ENCODE measurements around the gene GMEB2.
"Not testable (repeated sequence)": the region's sequence is repeated elsewhere in the genome, so short reads cannot be mapped to it uniquely, and the experiment has no call there.

DNA sequence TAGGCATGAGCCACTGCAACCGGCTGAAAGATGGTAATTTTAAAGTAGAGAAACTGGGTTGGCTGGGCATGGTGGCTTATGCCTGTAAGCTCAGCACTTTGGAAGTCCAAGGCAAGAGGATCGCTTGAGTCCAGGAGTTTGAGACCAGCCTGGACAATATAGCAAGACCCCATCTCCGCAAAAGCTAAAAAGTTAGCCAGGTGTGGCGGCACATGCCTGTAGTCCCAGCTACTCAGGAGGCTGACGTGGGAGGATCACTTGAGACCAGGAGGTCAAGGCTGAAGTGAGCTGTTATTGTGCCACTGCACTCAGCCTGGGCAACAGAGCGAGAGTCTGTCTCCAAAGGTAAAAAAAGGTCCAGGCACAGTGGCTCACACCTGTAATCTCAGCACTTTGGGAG, 4.1 kb upstream of the GMEB2 start:
- TF ChIP-seq NRF1 (IDR thresholded peaks at IDR 0.05; ENCODE audit: low read depth, low read length); FOXM1 (IDR thresholded peaks at IDR 0.05; ENCODE audit: low read depth); POLR2AphosphoS5 (IDR thresholded peaks at IDR 0.05; ENCODE audit: low read depth, low read length); RFX5 (IDR thresholded peaks at IDR 0.05; ENCODE audit: low read length); SIN3A (IDR thresholded peaks at IDR 0.05; ENCODE audit: borderline replicate concordance, low read depth, low read length): not testable (repeated sequence)
- TF ChIP-seq, protein P1, sequence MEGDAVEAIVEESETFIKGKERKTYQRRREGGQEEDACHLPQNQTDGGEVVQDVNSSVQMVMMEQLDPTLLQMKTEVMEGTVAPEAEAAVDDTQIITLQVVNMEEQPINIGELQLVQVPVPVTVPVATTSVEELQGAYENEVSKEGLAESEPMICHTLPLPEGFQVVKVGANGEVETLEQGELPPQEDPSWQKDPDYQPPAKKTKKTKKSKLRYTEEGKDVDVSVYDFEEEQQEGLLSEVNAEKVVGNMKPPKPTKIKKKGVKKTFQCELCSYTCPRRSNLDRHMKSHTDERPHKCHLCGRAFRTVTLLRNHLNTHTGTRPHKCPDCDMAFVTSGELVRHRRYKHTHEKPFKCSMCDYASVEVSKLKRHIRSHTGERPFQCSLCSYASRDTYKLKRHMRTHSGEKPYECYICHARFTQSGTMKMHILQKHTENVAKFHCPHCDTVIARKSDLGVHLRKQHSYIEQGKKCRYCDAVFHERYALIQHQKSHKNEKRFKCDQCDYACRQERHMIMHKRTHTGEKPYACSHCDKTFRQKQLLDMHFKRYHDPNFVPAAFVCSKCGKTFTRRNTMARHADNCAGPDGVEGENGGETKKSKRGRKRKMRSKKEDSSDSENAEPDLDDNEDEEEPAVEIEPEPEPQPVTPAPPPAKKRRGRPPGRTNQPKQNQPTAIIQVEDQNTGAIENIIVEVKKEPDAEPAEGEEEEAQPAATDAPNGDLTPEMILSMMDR (IDR thresholded peaks at IDR 0.05) = not testable (repeated sequence)
- TF ChIP-seq, protein P2, sequence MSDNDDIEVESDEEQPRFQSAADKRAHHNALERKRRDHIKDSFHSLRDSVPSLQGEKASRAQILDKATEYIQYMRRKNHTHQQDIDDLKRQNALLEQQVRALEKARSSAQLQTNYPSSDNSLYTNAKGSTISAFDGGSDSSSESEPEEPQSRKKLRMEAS (IDR thresholded peaks at IDR 0.05; ENCODE audit: low read depth) = not testable (repeated sequence)
- TF ChIP-seq, protein P3, sequence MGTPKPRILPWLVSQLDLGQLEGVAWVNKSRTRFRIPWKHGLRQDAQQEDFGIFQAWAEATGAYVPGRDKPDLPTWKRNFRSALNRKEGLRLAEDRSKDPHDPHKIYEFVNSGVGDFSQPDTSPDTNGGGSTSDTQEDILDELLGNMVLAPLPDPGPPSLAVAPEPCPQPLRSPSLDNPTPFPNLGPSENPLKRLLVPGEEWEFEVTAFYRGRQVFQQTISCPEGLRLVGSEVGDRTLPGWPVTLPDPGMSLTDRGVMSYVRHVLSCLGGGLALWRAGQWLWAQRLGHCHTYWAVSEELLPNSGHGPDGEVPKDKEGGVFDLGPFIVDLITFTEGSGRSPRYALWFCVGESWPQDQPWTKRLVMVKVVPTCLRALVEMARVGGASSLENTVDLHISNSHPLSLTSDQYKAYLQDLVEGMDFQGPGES (IDR thresholded peaks at IDR 0.05; ENCODE audit: low read depth, low read length) = not testable (repeated sequence)
- TF ChIP-seq, protein P4, sequence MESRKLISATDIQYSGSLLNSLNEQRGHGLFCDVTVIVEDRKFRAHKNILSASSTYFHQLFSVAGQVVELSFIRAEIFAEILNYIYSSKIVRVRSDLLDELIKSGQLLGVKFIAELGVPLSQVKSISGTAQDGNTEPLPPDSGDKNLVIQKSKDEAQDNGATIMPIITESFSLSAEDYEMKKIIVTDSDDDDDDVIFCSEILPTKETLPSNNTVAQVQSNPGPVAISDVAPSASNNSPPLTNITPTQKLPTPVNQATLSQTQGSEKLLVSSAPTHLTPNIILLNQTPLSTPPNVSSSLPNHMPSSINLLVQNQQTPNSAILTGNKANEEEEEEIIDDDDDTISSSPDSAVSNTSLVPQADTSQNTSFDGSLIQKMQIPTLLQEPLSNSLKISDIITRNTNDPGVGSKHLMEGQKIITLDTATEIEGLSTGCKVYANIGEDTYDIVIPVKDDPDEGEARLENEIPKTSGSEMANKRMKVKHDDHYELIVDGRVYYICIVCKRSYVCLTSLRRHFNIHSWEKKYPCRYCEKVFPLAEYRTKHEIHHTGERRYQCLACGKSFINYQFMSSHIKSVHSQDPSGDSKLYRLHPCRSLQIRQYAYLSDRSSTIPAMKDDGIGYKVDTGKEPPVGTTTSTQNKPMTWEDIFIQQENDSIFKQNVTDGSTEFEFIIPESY (IDR thresholded peaks at IDR 0.05; ENCODE audit: borderline replicate concordance, low read depth) = not testable (repeated sequence)
